NCI-H226 (cell line): ENCODE data around the gene ZSCAN10.
"Not testable (repeated sequence)": the region's sequence is repeated elsewhere in the genome, so short reads cannot be mapped to it uniquely, and the experiment has no call there.

ENCODE experiments used
- DNase-seq: peaks from one replicate; pipeline ENCODE4 v3.0.0-alpha.2; 2015

The ZSCAN10 gene

DNA sequence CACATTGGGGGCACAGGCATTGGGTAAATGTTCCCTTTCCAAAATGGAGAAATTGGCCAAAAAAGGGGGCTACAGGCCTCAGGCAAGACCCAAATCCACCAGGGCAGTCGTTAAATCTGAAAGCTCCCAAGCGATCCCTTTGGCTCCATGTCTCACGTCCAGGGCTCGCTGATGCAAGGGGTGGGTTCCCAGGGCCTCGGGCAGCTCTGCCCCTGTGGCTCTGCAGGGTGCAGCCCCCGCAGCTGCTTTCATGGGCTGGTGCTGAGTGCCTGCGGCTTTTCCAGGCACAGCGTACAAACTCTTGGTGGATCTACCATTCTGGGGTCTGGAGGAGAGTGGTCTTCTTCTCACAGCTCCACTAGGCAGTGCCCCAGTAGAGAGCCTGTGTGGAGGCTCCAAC is 15.7 kb downstream of the ZSCAN10 start:
- DNase-seq: not testable (repeated sequence)

DNA sequence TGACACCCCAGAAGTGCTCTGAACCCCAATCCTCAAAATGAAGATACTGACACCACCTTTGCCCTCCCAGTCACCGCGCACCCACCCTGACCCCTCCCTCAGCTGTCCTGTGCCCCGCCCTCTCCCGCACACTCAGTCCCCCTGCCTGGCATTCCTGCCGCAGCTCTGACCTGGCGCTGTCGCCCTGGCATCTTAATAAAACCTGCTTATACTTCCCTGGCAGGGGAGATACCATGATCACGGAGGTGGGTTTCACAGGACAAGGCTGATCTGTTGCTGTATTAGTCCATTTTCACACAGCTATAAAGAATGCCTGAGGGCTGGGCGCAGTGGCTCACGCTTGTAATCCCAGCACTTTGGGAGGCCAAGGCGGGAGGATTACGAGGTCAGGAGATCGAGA is 17.1 kb downstream of the ZSCAN10 start:
- not testable (repeated sequence) for DNase-seq

DNA sequence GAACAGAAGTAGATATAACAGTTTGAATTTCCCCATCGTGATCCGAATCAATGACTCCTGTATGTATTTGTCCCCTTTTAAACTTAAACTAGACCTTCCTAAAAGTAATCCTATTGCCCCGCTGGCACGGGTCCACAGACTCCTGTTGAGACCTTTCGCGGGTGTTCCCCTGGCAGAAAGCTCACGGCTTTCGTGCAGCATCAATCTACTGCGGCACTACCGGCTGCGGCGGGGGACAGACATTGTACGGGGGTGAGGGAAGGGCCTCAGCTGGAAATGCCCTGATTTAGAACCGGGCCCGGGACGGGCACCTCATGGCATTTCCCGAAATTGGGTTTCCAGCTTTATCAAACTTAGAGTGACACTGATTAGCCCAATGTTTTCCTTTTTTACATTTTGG is 19.1 kb downstream of the ZSCAN10 start:
- DNase-seq: no peak

DNA sequence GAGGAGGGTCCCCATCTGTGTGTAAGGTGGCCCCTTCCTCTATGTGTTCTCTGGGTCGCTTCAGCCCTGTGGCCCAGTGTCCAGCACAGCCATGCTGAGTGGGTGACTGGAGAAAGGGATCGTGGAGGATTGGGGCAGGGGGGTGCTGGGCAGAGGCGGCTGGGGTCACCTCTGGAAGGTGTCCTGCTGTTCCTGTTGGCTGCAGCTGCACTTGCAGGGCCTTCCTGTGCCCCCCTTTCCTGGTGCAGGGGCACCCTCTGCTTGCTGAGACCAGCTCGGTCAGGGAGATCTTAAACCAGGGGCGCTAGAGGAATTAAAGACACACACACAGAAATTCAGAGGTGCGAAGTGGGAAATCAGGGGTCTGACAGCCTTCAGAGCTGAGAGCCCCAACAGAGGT is 22.5 kb downstream of the ZSCAN10 start:
- DNase-seq: no peak

DNA sequence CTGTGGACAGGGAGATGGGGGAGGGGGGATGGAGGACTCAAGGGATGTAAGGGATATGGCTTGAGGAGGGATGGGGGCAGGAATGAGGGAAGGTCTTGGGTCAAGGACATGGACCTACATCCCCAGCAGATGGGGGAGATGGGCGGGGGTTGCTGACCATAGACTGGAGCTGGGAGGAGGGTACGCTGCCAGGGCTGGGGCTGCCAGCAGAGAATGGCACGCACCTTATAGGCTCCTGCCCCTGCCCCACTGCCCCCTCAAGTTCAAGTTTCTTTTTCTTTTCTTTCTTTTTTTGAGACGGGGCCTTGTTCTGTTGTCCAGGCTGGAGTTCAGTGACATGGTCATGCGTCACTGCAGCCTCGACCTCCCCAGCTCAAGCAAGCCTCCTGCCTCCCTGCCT is 23.1 kb downstream of the ZSCAN10 start:
- DNase-seq: not testable (repeated sequence)

DNA sequence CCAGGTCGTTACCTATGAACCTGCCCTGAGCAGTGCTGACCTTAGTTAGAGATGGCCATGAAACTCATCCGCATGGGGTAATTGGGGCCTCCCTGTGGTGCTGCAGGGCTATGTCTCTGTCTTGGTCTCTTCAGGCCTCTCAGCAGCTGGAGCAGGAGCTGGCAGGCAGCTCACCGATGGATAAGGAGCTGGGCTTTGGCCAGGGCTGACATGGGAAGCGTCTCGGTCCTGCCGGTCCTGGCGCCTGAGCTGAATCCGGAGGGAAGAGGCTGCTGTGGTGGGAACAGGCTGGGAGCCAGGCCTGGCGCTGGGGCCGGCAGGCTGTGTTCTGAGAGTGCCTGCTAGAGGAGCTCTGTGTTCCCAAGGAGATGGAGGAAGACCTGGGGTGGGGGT is 23.6 kb downstream of the ZSCAN10 start:
- DNase-seq: no peak

DNA sequence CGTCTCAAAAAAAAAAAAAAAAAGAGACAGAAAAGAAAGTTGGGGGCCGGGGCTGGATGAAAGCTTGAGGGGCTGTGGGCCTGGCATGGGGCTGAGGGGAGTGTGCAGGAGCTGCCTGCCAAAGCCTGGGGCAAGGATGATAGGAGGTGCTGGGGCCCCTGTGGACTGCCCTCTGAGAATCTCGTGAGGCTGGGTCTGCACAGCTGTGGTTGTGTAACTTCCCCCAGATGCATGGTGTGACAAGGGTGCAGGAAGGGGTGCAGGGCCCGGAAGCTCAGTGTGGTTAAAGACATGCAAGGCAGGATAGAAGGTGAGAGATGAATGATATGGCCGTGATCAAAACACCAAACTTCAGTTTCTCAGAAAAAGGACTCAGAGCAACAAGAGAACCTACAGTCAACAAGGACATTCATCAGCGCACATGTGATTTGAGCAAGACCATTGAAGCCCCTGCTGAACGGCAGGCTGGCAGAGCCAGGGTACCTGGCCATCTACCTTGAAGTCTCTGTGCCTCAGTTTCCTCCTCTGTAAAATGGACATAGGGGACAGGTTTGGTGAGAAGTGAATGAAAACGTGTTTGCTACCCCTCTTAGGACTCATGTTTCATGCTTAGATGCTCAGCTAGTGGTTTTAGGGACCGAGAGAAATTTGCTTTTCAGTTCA is 24.1 kb downstream of the ZSCAN10 start:
- no peak for DNase-seq

DNA sequence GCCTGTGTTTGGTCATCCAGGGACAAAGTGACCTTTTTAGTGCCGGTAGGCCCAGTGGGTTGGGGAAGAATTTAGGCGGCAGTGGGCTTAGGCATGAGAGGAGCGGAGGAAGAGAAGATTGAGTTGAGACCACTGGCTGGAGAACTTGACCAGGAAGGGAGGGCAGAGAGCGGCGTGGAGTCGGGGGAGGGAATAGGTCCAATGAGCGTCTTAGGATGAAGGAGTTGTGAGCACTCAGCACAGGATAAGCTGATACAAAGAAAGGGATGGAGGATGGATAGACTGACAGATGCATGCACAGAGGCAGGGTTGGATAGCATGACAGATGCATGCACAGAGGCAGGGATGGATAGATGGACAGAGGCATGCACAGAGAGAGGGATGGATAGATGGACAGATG is 25.6 kb downstream of the ZSCAN10 start:
- no peak for DNase-seq

DNA sequence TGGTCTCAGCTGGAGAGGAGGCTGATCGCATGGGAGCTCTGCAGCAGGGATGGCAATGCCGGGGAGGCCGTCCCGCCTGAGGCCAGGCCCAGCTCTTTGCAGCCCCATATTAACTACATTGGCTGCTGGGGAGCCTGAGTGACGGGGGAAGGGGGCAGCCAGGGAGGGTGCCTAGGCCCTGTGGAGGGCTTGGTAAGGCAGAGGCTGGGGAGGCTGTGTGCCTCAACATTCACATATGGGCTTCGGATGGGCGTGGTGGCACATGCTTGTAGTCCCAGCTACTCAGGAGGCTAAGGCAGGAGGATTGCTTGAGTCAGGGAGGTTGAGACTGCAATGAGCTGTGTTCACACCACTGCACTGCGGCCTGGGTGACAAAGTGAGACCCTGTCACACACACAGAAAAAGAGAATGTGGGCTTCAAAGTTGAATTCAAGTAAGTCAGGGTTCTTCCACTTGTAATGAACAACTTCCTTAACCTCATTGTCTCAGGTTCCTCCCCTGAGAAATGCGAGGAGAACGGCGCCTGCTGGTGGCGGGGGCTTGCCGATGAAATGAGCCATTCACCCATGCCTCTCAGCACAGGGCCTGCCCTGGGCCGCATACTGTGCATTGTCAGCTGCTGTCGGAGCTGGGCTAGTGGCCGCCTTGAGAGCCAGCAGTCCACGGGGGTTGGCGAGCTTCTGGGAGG is 26.4 kb downstream of the ZSCAN10 start:
- DNase-seq: not testable (repeated sequence)

DNA sequence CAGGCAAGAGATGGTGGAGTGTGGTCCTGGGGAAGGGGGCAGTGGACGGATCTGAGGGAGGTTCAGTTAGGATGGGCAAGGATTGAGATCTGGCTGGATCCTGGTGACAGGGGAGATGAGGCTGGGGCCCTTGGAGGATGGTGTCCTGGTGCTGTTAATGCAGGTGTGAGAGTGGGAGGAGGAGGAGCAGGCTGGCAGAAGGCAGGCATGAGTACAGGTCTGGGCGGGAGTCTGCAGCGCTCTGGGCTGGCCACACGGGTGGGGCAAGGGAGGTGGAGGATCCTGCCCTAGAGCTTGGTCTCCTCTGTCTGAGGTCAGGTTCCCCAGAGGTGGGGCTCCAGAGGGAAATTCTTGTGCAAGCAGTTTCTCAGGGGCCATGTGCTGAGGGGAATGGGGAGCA is 26.9 kb downstream of the ZSCAN10 start:
- not testable (repeated sequence) for DNase-seq

DNA sequence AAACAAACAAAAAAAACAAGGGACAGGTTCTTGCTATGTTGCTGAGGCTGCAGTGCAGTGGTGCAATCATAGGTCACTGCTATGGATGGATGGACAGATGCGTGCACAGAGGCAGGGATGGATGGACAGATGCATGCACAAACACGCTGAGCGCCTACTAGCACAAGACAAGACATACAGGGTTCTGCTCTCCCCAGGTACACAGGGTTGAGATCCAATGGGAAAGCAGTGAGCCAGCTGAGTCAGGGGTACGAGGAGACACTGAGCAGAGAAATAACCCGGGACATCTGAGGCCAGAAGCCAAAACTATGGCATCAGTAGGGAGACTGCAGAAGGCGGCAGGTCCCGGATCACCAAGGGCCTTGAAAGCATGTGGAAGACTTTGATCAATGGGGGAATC is 27.4 kb downstream of the ZSCAN10 start:
- DNase-seq: no peak

DNA sequence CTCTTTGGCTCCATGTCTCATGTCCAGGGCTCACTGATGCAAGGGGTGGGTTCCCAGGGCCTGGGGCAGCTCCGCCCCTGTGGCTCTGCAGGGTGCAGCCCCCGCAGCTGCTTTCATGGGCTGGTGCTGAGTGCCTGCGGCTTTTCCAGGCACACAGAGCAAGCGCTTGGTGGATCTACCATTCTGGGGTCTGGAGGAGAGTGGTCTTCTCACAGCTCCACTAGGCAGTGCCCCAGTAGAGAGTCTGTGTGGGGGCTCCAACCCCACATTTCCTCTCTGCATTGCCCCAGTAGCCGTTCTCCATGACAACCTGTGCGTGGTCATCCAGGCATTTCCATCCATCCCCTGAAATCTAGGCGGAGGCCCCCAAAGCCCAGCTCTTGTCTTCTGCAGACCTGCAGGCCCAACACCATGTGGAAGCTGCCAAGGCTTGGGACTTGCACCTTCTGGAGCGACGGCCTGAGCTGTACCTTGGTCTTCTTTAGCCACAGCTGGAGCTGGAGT is 28.4 kb downstream of the ZSCAN10 start:
- DNase-seq: no peak

DNA sequence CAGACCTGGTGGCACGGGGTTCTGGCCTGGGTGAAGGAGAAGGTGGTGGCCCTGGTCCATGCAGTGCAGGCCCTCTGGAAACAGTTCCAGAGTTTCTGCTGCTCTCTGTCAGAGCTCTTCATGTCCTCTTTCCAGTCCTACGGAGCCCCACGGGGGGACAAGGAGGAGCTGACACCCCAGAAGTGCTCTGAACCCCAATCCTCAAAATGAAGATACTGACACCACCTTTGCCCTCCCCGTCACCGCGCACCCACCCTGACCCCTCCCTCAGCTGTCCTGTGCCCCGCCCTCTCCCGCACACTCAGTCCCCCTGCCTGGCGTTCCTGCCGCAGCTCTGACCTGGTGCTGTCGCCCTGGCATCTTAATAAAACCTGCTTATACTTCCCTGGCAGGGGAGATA is 29.9 kb downstream of the ZSCAN10 start:
- not testable (repeated sequence) for DNase-seq

DNA sequence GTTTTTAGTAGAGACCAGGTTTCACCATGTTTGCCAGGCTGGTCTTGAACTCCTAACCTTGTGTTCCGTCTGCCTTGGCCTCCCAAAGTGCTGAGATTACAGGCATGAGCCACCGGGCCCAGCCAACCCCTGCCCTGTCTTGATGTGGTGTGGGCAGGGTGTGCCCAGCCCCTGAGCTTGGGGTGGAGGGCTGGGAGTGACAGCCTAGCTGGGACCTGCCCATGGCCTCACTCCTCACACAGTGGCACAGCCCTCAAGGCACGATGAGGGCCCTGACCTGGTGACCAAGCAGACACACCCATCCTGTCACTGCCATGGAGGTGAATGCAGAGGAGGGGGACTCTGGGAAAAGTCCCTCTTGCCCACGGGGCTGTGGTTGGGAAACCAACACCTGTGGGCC is 30.6 kb downstream of the ZSCAN10 start:
- DNase-seq: no peak

DNA sequence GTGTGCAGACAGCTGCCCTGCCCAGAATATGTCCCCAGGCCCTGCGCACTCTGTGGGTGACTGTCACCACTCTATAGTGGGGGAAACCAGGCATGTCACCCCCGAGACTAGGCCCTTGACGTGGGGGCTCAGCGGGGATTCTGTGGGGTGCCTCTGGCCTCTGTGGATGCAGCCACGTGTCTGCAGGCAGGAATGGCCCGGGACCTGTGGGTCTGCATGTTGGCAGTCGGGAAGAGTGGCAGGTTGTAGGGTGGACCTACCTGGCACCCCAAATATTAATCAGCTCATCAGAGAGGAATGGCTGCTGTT is 32.7 kb downstream of the ZSCAN10 start:
- DNase-seq: no peak

DNA sequence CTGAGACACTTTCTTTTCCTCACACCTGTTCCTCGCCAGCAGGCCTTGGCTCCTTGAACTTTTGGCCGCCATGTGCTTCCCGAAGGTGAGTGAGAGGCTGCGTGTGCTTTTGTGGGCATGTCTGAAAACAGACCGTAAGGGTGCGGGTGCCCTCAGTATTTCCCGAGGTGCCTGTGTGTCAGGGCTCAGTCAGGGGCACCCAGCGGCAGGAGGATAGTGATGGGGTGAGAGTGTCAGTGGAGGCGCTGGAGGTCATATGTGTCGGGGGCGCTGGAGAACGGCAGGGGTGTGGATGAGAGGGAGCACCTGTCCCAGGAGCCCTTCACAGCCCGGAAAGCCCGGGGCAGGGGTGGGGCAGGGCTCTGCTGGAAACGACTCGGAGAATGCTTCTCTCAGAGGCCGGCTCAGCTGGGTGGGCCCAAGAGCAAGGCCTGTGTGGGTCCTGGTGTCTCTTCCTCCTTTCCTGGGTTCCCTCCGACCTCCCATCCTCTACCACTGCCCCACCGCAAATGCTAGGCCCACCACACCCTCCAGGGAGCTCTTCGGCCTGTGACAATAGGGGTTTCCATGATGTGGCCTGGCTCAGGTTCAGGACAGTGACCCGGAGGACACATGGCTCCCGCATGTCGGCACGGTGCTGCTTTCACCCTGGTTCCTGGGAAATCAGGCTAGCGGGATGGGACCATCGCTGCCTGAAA is 33.2 kb downstream of the ZSCAN10 start:
- DNase-seq: no peak

DNA sequence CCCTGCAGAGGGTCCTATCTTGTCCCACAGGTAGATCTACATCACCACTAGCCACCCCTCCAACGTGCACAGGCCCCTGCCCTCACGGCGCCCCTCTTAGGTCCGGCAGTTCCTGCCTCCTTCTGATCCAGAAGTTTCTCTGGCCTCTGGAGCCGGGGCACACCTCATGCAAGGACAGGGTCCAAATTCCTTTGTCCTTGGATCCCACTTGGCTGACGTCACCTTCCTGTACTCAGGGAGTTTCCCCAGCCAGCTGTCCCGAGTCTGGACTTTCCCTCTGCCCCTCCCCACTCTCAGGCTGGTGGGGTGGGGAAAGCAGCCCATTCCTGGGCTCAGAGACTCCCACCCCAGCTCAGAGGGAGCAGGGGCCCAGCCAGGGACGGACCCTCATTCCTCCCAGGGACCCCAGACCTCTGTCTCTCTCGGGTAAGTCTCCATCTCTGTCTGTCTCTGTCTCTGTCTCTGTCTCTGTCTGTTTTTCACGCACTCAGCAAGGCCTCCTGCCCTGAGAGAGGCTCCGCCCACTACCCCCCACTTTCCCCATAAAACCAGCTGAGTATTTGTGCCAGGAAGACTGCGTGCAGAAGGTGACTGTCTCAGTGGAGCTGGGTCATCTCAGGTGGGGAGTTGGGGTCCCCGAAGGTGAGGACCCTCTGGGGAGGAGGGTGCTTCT is 33.9 kb downstream of the ZSCAN10 start, which contains the start of gene IL32:
Gene IL32 (plus strand): TSS at position 572 of the 673 bp plus-strand sequence. CDS start 172 bp downstream, outside the sequence.
- DNase-seq: peak; percentile 74

DNA sequence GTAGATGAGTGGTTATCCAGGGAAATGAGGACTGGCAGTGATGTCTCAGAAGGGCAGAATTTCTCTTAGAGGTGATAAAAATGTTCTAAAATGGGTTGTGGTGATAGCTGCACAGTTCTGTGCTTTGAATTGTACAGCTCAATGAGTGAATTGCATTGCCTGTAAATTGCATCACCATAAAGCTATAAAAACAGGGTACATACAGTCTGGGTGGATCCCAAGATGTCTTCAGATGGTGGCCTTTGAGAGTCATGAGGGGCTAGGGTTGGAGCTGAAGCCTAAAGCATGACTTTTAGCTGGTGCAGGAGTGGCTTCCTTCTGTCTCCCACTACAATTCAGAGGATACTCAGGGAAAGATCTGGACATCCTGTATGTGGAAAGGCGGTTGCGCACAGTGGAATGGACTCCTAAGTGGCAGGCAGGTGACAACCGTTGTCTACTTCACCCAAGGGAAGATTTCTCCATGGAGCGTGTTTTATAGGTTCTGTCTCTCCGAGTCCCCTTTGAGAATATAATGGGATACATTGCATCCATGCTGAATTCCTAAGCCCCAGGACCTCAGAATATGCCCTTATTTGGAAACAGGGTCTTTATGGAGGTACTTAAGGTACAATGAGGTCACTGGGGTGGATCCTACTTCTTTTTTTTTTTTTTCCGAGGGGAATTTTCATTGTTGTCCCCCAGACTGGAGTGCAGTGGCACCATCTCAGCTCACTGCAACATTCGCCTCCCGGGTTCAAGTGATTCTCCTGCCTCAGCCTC is 35.3 kb downstream of the ZSCAN10 start:
- no peak for DNase-seq

DNA sequence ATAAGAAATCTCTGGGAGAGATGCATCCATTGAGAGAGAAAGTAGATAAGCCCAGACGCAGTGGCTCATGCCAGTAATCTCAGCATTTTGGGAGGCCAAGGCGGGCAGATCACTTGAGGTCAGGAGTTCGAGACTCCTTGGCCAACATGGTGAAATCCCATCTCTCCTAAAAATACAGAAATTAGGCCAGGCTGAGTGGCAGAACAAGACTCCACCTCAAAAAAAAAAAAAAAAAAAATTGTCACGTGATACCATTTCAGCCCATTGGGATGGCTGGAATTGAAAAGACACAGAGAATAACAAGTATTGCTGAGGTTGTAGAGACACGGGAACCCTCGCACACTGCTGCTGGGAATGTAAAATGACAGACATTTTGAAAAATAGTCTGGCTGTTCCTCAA is 36.5 kb downstream of the ZSCAN10 start:
- no peak for DNase-seq

DNA sequence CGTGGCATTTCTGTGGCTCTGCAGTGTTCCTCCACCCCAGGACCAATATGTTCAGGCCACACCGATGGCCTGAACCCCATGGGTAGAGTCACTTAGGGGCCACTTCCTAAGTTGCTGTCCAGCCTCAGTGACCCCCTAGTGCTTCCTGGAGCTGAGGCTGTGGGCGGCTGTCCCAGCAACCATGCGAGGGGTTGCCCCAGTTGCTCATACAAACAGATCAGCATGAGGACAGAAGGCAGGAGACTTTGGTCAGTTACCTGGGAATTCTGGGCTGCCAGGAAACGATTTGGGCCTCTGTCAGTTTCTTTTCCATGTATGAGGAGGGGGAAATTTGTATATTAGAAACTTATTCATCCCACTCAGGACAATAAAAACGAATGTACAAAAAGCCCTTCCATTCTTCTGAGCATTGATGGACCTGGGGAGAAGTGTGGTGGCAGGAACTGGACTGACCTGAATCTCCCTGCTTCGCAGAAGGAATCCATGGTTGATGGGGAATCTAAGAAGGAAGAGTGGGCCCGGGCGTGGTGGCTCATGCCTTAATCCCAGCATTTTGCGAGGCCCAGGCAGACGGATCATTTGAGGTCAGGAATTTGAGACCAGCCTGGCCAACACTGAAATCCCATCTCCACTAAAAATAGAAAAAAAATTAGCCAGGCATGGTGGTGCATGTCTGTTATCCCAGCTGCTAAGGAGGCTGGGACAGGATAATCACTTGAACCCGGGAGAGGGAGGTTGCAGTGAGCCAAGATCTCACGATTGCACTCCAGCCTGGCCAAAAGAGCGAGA is 38.6 kb downstream of the ZSCAN10 start:
- no peak for DNase-seq

DNA sequence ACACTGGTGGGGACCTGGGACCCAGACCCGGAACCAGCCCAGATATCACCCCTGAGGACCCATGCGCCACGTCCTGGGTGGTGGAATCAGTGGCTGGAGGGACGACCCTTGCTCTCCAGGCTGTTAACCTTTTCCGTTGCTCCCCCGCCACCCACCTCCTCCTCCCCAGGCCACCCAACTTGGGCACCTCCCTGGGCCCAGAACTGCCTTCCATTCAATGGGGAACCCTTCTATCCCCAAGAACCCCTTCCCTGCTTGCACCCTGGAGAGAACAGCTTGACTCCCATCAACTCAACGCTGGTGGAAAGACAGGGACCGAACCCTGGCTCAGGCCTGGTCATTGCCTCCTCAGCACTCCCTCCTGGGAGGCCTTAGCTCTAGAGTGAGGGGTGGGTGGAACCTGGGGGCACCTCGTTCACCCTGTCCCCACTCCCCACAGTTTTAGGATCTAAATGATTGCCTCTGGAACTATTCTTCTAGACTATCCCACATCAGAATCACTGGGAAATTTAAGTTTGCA is 39.3 kb downstream of the ZSCAN10 start:
- DNase-seq: no peak
